Left ventricle myocardium superior (tissue), 1 donor: ENCODE measurements around the gene ZNF679. TPM values are rescaled to one million over a fixed set of nuclear protein-coding genes. Genes with fewer than 3 reads are reported as not detected.
"Not testable (repeated sequence)": the region's sequence is repeated elsewhere in the genome, so short reads cannot be mapped to it uniquely, and the experiment has no call there.

Experiments
- ATAC-seq: fragments of 200-7000 bp; cut with Tn5 transposase; one replicate; pipeline ENCODE4 v1.9.1; 2020; ENCODE audit warnings: mild to moderate bottlenecking, moderate library complexity
- DNase-seq: peaks from one replicate; pipeline ENCODE4 v3.0.0-alpha.2; 2020
- intact Hi-C: fragments of 100-400 bp; cut with micrococcal nuclease; formaldehyde crosslinking; loops from one replicate; pipeline ENCODE4 v1.11.0; 2022
- total RNA-seq: library from RNA; stranded (reverse); fragmentation: NEBNext Ultra II Directional; extraction: Animal tissue kit (Norgen Biotek cat#: 25700); gene quantifications from one replicate; pipeline ENCODE4 v1.2.1, GENCODE V29; 2021
- donor health status: DM: no; HTN: yes; CAD: no; lungs with severe emphysema.

The ZNF679 gene
- total RNA-seq, 1 donor from 2014 or later, result not detected

GRCh38 chr7:64307254-64308015, 79.2 kb downstream of the ZNF679 start:
- DNase-seq (peak; percentile 96), ATAC-seq (peak; percentile 99)
- intact Hi-C loops, result no loop called here

GRCh38 chr7:64308016-64308270, 79.7 kb downstream of the ZNF679 start:
- intact Hi-C loops, result no loop called here
- ATAC-seq, result no peak
- no peak for DNase-seq

- intact Hi-C loops, result no loop called here
- DNase-seq (no peak), ATAC-seq (no peak)
These were observed 82.2 kb downstream of the ZNF679 start for GRCh38 chr7:64310426-64310825.

- no peak for DNase-seq
- ATAC-seq, result no peak
- intact Hi-C loops, result no loop called here
These were observed 84.6 kb downstream of the ZNF679 start for GRCh38 chr7:64312826-64313225.

- DNase-seq (peak; percentile 91), ATAC-seq (peak; percentile 100)
- intact Hi-C loops, result no loop called here
These were observed 85.6 kb downstream of the ZNF679 start, which contains the start of gene ZNF736 for GRCh38 chr7:64313740-64314491. ZNF736 (plus strand) TSS chr7:64313961; CDS start chr7:64314151, 190 bp downstream.

GRCh38 chr7:64314566-64314965, 86.3 kb downstream of the ZNF679 start:
- no peak for ATAC-seq

GRCh38 chr7:64316031-64316742, 87.9 kb downstream of the ZNF679 start:
- intact Hi-C loops, ATAC-seq: not testable (repeated sequence)

More at GRCh38 chr7:64314566-64314965, 86.3 kb downstream of the ZNF679 start:
- intact Hi-C loops, result no loop called here
- DNase-seq, result no peak

More at GRCh38 chr7:64316031-64316742, 87.9 kb downstream of the ZNF679 start:
- not testable (repeated sequence) for DNase-seq

Other genes starting within 250 kb of the ZNF679 start
- not detected for gene ZNF722, start 229.6 kb upstream of the ZNF679 start, total RNA-seq
- 1.8 TPM for gene ZNF727, start 183.0 kb upstream of the ZNF679 start, total RNA-seq
- gene ZNF735, start 21.3 kb upstream of the ZNF679 start, total RNA-seq, result not detected
- 3.8 TPM for gene ZNF736, start 85.5 kb downstream of the ZNF679 start, total RNA-seq